ENCODE measurements around the gene APOA5.
A peak's percentile ranks its signal among the peaks of the same experiment; 100 is the strongest.
"Not testable (repeated sequence)": the region's sequence is repeated elsewhere in the genome, so short reads cannot be mapped to it uniquely, and the experiment has no call there.

The APOA5 gene

DNA sequence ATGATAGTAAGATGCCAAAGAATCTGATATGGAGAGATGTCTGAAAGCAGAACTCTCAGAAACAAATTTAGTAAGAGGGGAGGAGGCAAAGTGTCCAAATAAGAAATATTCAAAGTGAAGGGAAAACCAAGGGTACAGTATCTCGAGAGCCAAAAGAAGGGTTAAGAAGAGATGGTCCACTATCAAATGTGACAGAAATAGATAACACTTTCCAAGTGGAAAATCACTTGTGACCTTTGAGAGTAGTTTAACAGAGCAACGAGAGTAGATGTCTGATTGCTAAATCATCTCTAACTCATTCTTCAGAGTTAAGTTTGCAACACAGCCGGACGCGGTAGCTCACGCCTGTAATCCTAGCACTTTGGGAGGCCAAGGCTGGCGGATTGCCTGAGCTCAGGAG lies 14.6 kb downstream of the APOA5 start:
- no peak for FAIRE-seq
- DNase-seq (ENCODE audit: insufficient read length, low spot score) = no peak

DNA sequence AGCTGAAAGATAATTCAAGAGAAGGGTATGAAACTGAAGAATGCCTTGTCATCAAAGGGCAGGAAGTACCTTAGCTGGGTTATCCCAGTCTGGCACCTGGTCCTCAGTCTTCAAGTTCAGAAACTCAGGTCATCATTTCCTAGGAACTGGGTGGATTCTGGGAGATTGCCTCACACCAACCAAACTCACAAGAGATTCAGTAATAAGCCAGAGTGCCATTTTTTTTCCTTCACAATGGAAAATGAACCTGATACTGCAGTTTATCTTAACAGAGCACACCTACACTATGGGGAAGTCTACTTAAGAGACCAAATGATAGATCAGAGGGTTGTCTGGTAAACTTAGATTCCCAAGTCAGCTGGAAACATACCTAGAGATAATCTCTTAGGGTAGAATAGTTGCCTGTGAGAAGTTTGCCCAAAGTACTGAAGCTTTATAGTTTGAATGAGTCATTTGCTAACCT lies 15.1 kb downstream of the APOA5 start:
- DNase-seq (ENCODE audit: insufficient read length, low spot score) = no peak
- no peak for FAIRE-seq

DNA sequence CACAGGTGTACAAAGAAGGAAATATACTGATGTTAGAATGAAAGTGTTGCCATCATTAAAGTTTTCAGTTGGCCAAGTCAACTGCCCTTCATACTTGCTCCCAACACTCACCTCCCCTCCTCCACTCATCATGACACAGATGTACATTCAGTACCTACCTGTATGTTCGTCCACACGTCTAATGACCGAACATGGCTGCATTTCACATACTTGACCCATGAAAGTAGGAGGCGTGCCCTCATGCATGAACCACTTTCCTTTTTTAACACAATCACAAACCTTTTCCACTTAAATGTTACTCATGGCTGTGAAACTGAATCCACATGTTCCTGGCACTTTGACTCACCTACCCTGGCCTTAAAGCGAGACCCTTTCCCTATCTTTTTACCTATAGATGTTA lies 15.7 kb downstream of the APOA5 start:
- DNase-seq (ENCODE audit: insufficient read length, low spot score) (no peak), FAIRE-seq (no peak)

DNA sequence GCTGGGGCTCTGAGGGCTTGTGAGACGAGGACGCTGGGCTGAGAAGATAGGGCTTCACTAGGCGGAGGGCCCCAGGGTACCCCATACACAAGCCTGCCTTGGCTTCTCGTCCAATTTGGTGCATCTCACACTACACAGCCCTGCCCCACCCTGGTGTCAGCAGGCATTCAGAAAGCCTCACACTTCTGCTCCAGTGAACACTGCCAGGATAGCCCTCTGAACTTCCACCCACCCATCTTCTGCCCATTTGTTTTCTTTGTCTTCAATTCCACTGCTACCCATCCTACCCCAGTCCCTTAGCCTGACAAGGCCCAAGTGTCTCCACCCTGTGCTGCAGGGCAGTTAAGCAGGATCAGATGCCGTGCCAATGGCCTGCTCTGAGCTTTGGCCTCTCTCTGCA lies 17.0 kb downstream of the APOA5 start:
- FAIRE-seq = no peak
- DNase-seq (ENCODE audit: insufficient read length, low spot score) = no peak

DNA sequence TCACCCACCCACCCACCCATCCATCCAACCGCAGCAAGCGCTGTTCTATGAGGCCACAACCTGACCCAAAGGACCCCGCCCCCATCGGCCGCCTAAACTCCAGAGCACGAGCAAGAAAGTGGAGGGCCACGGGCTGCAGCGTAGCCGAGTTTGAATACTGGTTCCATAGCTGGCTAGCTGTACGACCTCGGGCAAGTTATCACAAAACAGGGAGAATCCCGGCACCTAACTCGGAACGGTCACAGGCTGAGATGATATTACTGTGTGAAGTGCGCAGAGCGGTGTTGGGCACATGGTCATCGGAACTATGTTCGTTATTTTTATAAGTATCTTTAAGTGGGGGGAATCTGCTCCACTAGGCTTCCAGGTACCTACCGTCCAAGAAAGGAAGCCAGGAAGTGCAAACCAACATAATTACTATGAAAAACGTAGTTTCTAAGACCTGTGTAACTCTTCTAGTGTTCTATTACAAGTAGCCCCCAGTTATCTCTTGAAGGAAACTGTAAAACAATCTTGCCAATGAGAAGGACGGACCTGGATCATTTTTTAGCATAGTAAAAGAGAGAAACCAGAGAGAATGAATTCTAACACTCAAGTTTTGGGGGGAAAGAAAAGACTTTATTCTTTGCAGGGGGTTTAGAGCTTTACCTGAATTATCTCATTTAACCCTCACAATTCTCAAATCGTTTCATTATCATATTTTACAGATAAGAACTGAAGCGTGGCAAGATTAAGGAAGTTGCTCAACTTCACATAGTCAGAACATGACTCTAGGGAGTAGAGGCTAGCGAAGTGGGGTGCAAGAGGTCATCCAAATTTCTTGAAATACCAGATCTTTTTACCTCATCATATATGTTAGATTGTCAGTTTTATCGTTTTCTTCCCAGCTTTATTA lies 18.2 kb downstream of the APOA5 start:
- DNase-seq (ENCODE audit: insufficient read length, low spot score) = no peak
- FAIRE-seq = no peak

DNA sequence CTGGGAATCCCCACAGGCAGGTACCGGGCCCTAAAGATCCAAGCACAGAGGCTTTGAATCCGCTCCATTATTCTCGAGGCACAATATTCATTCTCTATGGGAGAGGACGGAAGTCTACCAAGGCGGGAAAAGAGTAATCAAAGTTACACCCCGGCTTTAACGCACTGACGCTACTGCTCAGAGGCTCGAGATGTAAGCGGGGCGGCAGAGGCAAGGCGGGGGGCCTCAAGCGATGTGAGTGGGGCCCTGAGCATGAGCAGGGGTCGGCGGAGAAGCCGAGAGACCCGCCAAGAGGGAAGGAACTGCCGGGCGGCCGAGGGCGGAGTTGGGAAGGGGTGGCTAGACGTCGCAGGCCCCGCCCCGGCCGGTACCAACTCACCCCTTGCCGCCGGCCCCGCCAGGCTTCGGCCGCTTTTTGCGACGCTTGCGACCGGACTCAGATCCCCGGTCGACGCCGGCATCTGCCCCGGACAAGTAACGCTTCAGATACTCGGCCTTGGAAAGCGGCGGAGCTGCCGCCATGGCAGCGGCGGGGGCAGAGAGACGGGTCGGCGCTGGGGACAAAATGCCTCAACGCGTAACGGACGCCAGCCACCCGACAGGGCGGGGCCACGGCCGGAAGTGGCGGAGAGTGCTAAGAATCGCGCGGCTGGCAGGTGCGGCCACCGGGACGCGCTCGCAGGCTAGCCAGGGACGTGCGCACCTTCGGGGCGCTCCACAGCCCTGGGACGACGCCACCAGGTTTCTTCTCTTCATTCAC lies 19.1 kb downstream of the APOA5 start, which contains the start of gene BUD13:
Gene BUD13, minus strand, starts transcription at position 545 of the 760 bp plus-strand sequence. Its CDS starts 23 bp downstream, at position 522.
- FAIRE-seq = peak; percentile 95

DNA sequence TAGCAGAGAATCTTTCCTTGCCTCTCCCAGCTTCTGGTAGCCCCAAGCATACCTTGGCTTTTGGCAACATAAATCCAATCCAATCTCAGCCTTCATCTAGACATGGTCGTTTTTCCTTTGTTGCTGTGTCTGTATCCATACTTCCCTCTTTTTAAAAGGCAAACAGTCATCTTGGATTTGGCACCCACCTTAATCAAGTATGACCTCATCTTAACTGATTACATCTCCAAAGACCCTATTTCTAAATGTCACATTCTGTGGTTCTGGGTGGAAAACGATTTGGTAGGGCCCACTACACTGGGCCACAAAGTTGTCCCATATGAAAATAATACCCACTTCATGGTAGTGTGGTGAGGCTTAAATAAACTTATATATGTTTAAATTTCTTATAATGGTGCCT lies 19.7 kb downstream of the APOA5 start:
- FAIRE-seq (no peak), DNase-seq (ENCODE audit: insufficient read length, low spot score) (no peak)

More for the DNA sequence above, 19.1 kb downstream of the APOA5 start, which contains the start of gene BUD13:
- peak; percentile 90 for DNase-seq (ENCODE audit: insufficient read length, low spot score)

DNA sequence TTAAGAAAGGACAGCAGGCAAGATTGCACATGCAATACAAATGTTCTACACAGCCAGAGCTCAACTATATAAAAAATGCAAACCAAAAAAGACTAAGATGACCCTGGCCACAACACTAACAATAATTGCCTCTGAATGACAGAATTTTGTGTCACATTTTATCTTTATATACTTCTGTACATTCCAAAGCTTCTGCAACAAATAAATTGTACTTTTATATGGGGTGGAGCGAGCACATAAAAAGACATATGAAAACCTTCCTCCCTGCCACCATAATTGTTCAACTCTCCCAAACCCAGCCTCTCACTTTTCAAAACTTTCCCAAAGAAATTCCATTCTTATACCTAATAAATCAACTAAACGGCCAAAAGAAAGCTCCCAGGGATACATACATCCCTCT lies 29.5 kb downstream of the APOA5 start:
- FAIRE-seq (no peak), DNase-seq (ENCODE audit: insufficient read length, low spot score) (no peak)

DNA sequence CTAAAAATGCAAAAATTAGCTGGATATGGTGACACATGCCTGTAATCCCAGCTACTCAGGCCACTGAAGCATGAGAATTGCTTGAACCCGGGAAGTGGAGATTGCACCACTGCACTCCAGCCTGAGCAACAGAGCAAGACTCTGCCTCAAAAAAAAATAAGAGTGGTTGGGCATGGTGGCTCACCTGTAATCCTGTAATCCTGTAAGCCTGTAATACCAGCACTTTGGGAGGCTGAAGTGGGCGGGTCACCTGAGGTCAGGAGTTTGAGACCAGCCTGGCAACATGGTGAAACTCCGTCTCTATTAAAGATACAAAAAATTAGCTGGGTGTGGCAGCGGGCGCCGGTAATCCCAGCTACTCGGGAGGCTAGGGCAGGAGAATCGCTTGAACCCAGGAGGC lies 35.6 kb downstream of the APOA5 start:
- FAIRE-seq; DNase-seq (ENCODE audit: insufficient read length, low spot score): not testable (repeated sequence)

DNA sequence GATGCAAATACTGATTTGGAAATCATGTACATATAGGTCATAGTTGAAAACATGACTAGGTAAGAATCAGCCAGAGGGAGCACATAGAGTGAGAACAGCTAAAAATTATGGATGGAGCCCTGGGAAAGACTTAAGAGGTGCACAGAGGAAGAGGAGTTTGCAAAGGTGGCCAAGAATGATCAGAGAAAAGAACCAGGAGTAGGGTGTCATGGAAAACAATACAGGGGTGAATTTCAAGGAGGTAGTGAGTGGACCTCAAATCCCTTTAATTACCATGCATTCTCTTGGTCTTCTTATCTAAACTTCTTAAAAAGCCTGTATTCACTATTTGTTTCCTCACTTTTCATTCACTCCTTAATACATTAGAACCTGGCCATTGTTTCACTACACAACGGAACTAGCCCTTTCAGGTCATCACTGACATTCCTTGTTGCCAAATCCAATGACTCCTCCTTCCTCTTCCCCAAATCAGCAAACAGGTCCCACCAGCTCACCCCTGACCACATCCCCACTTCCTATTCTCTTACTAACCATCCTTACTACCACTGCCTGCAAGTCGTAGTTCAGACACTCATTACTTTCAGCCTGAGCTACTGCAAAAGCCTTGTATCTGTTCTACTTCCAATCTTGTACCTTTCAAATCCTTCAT lies 41.5 kb downstream of the APOA5 start:
- no peak for DNase-seq (ENCODE audit: insufficient read length, low spot score)
- FAIRE-seq = no peak

DNA sequence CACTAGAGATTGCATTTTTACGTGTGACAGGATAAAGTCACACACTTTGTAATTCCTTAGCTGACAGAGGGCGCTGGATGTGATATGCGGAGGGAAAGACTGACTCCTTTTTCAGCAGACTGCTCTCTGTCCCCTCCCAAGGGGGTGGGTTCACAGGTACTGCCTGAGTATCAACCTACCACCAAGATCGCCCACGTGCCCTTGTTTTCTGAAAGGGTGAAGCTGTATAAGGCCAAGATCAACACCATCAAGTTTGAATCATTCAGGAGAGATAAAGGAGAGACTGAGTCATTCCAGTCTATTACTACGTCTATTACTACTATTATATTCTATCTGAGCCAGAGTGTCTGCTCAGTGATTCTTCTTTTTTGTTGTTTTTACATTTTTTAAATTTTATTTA lies 49.6 kb downstream of the APOA5 start:
- DNase-seq (ENCODE audit: insufficient read length, low spot score) (no peak), FAIRE-seq (no peak)

DNA sequence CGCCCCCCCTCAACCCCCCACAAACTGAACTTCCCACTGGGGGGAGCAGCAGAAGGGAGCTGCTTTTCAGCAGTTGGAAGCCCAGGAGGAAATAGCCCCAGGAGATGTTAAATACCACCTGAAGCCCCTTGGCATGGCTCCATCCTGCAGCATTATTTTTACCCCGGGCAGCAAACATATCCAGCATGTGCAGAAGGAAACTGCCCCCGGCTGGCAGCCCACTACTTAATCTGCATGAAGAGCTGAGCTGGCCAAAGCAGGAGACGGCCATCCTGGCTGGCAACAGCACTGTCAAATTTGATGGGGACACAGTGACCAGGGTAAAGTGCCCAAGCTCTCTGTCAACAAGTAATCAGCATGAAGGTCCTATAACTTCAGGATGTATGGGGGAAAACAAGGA lies 50.9 kb downstream of the APOA5 start:
- DNase-seq (ENCODE audit: insufficient read length, low spot score) = no peak
- FAIRE-seq = no peak
